Activated T-cell treated with anti-CD3 and anti-CD28 coated beads, Interleukin-2, amount 50 U/mL, for 1 hour (primary cell): ENCODE results near the gene PACRG.
"Not testable (repeated sequence)": the region's sequence is repeated elsewhere in the genome, so short reads cannot be mapped to it uniquely, and the experiment has no call there.

ENCODE experiments used
- DNase-seq: peaks from one replicate; pipeline ENCODE4 v3.0.0-alpha.2; 2020

The PACRG gene

DNA sequence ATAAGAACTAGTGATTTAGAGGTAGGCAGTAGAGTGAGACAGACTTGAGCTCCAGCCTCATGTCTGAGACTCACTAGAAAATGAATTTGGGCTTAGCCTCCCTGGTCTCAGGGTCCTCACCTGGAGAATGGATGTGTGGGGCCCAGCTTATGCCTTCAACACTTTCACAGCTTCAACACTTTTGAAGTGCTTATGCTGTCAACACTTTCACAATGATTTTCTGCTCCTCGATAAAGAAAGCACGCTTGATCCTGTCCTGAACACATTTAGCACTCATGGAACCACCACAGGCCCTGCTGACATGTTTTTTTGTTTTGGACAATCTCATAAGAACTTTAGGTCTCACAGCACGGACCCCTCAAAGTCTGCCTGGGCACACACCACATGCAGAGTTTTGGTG lies 229.3 kb downstream of the PACRG start:
- DNase-seq: no peak

DNA sequence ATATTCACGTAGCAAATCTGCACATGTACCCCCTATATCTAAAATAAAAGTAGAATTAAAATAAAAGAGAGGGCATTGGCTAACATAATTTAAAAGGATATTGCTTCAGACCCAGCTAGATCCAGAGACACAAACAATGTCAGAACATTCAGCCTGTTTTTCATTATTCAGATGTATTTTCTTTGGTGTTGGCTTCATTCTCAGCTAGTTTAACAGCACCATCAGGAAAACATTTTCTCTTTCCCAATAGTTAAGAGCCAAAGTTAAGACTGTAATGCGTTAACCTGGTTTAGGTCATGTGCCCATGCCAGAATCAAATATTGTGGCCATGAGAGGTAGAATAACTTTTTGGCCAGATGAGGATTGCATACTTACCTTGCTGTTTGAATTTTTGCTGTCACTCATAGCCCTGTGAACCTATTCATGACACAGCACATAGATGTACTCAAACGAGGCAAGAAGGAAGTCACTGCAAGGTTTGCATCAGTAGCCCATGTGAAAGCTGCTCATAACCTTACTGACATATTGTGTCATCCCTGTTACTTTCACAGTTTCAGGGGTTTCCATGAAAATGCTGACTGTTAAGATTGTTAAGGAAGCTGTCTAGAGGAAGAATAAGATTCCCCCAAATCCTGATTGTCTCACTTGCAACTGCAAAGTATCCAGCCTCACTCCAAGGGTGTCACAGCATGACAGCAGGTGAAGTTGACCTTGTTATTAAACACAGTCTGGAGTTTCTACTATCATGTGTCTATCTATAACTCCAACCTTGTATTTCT lies 233.1 kb downstream of the PACRG start:
- DNase-seq: no peak

DNA sequence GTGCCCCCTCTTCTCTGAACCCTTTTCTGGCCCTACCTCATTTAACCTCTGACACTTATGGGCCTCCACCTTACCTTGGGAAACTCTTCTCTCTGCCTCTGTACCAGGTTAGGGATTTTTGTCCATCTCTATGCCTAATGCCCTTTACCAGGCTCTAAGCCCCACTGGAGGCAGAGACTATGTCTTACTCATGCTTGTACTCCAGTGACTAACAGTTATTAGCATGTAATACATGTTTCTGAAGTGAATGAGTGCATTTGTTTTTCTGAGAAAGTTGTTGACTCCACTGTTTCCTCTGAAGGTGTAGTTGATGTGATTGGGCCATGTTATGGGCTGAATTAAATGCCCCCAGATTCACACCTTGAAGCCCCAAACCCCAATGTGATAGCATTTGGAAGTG lies 234.3 kb downstream of the PACRG start:
- no peak for DNase-seq

DNA sequence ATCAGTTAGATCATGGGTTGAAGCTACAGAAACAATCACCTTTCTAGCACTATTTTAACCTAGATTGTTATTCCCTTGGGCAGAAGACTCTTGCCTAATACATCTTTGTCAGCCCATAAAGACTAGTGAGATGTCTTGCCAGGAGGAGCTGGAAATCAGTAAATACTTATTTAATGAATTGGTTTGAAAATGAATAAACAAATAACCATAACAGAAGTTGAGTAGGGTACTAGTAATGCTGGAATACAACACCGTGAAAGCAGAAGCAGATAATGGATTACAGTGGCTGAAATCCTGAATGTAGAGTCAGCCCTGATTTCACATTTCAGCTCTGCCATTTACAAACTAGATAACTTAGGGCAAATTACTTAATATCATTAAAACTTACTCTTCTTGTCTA lies 236.1 kb downstream of the PACRG start:
- DNase-seq: no peak

DNA sequence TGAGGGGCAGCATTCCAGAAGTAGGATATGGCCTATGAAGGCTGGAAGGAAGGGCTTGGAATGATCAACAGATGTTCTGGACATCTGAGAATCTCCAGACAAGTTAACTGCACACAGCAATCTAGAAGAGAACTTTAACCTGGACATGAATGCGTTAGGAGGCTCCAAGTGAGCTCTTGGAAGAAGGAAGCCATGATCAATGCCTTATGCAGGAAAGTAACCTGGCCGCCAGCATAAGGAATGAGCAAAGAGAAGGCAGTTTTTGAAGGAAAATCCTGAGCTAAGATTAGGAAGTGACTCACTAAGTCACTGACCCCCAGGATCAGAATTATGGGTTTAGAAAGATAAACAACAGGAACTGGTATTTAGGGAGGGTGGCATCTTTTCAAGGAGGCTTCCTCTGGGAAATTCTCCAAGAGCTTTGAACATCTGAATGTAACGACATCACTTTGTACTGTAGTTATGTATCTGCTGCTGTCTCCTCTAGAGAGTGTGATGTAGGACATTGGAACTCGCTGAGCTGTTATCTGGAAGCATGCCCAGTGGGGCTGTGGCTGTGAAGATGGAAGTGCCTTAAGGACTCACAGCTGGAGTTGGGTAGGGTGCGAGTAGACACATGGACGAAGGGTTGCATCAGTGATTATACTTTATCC lies 236.8 kb downstream of the PACRG start:
- no peak for DNase-seq

DNA sequence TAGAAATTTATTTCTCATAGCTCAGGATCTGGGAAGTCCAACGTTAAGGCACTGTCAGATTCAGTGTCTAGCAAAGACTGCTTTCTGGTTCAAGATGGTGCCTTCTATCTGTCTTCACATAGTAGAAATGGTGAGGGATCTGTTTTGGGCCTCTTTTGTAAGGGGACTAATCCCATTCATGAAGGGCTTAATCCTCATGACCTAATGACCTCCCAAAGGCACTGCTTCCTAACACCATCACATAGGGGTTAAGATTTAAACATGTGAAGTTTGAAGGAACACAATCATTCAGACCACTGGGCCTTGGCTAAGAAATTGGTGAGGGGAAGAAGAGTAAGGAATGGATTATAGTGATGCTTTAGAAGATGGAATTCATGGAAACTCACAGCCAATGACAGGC lies 237.6 kb downstream of the PACRG start:
- no peak for DNase-seq

DNA sequence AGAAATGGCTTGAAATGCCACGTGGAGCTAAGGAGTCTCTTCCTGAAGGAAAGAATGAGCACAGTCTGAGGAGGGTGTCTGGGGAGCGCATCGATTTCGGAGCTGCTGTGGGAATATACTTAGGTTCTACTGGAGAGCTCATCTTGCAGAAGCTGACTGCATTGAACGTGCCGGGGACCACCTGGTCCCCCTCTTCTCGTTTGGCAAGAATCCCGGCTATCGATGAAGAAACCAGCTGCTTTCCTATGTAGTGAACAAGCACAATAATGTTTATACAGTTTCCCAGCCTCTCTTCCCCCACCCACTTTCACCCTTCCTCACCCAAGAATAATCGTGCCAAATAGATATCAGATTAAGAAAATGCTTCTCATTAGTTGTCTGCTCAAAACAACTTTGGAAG lies 242.5 kb downstream of the PACRG start:
- DNase-seq: no peak

DNA sequence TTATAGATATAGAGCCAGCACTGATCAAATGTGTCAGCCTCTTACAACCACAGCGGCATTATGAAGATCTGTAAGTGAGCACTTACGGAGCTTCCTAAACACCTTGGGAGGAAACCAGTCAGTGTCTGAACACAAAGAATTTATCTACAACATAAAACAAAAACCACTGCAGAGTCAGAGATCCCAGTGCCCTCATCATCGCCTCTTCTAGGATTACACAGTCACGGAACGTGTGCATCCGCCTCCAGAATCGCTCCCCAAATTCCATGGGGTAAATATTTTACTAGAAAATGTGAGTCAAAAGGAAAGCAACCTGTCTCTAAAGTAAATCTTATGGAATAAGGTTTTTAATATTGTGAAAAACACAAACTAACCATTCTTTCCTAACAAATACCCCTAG lies 243.6 kb downstream of the PACRG start:
- no peak for DNase-seq

DNA sequence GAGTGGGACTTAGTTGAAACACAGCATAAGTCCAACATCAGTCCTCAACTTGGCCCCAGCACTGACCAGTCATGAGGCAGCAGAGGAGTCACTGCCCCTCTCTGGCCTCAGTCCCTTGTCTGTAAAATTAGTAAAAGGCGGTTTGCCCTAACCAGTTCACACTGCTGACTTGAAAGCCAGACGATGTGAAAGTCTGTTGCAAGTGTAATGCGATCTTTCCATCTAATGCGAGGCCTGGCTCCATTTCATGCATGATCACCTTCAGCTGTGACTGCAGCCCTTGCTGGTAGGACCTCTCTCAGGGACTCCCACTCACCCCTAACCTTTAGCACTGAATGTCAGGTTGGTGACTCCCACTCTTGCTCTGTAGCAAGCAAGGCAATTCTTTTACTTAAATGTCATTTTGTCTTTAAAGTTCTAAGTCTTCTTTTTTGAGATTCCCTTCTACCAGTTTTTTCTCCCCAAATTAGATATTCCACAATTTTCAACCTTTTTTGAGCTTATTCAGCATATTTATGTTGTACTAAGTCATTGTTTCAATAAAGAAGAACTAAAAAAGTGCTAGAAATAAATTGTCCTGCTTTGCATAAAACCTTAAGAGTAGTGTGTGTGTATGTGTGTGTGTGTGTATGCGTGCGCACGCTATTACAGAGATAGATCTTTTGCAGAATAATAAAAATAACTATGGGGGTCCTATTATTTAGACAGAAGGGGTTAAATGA lies 245.5 kb downstream of the PACRG start:
- no peak for DNase-seq

DNA sequence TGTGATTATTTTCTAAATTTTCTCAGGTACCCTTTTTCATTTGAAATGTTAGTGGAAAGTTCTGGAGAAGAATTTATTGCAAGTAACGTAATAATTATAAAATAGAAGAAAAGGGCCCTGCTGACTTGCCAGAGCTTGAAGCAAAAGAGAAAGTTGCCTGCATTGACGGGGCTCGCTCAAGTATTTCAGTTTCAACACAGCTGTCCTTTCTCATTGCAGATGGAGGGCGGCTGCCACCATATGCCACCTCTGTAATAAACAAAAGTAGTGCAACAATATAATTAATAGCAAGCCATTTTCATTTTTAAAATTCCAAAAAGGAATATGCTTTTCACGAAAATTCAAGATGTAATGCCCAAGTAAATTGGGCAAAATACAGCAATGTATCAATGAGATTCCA lies 246.2 kb downstream of the PACRG start:
- no peak for DNase-seq

DNA sequence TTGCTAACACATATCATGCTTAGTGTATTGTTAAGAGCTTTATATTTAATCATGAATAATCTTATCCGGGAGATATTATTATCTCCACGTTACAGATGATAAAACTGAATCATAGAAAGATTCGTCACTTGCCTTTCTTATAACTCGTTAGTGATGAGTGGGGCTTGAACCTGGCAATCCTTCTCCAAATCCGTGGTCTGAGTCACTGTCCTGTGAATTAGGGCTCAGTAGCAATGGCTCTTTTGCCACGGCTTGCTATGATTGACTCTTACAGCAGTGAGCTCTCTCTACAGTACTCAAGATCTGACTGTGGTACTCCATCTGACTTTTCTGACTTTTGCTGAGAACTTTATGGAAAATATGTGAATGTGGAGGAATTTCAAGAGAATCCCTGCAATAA lies 246.9 kb downstream of the PACRG start:
- no peak for DNase-seq

DNA sequence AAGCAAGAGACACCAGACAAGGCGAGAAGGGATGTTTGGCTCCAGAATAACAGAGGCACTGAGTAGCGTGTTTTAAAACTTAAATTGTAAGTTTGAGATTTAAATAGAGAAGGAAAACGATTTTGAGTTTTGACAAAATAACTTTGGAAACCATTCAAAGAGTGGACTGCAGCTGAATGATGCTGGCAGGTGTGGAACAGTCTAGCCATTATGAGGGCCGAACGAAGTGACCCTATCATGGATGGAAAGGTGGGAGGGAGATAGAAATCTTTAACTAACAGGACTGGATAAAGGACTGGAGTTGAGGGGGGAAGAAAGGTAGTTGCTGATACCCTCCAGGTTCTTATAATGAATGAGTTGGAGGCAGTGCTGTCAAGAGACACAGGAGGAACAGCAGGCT lies 248.4 kb downstream of the PACRG start:
- no peak for DNase-seq

DNA sequence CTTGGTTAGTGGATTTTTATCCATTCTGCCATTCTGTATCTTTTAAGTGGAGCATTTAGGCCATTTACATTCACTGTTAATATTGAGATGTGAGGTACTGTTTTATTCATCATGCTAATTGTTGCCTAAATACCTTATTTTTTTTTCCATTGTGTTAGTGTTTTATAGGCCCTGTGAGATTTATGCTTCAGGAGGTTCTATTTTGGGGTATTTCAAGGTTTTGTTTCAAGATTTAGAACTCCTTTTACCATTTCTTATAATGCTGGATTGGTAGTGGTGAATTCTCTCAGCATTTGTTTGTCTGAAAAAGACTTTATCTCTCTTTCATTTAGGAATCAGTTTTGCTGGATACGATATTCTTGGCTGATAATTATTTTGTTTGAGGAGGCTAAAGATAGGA lies 255.5 kb downstream of the PACRG start:
- not testable (repeated sequence) for DNase-seq

DNA sequence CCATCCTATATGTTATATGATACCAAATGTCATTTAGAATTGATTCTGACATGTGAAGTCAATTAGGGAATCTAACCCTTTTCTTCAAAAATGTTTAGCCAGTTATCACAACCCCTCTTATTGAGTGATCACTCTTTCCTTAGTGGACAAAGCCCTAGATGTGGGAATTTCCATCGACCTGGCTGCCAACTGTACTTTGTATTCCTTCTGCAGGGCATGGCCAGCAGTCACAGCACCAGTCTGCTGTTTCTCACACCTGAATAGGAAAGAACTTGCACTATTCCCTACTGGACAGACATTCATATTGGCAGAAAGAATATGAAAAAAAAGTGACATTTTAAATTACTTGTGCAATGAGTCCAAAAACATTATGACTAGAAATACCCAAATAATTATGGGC lies 271.0 kb downstream of the PACRG start:
- DNase-seq: no peak

DNA sequence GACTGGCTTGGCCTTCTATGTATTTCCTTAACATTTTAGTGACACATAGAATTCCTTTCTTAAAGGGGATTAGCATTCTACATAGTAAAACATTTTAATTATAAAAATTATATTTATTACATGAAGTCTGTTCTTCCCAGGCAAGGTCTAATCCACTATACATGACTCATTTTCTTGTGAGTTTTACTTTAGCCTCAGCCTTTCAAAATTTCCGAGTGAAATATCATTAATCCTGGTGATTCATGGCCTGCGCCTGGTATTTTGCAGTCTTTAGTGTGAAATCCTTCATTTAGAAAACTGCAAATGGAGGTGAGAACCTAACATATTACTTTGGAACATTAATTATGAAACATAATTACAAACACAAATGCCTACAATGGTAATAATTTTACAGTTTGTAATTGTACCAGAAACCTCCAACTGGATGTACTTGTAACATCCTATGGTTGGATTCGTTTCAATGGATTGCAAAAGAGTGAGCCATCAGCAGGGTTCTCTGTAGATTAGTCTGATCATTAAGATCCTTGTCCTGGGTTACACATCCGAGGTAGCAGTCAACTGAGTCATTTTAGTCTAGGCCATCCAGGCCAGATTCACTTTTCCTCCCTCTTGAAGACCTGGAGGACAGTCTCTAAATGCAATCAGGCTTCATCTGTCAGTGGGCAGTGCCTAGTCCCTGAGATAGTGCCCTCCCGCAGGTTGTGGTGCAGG lies 272.0 kb downstream of the PACRG start:
- no peak for DNase-seq

DNA sequence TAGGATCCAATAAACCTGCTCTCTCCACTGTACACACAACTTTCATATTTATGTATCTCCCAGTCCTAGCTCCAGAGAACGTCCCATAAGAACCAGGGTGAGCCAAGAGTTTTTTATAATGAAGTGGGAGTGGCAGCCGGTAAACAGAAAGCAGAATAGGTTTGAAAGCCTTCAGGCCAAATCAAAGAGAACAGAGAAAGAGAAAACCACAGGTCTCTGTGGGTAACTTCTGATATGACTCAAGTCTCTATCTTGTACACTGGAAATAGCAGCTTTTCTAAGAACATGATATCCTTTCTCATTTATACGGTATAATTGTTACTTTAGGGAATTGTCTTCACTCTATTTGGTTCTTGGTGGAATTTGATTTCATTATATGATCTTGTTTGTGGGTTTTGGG lies 273.6 kb downstream of the PACRG start:
- no peak for DNase-seq

DNA sequence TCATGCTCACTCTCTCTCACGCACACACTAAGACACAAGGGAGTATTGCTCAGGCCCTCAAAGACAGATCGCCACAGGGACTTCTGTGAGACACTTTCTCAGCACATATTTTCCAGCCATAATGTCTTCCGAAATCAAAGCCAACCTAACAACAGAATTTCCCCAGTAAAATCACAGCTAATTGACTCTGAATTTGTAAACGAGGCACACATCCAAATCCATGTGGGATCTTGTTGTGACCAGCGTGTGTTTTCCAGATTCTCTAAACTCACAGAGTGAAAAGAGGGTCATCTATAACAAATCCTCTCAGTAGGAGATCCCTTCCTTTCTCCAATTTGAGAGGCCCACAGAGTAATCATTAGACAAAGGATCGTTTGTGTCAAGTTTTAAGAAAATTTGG lies 280.4 kb downstream of the PACRG start:
- DNase-seq: no peak

DNA sequence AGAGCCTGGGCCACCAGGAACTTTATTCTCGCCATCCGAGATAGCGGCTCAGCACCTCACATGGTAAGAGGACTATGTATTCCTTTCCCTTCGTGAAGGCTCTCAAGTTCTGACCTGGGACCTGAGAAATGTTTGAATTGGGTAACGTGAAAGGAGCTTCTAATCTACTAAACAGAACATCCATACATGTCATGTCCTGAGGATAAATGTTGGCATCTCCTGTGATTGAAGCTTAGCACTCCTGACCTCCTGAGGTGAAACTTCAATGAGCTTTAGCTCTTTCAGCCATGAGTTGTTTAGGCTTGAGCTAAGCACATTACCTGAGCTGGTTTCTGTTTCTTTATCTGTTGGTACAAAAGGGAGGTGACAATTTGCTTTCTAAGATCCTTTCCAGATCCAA lies 280.9 kb downstream of the PACRG start:
- no peak for DNase-seq

DNA sequence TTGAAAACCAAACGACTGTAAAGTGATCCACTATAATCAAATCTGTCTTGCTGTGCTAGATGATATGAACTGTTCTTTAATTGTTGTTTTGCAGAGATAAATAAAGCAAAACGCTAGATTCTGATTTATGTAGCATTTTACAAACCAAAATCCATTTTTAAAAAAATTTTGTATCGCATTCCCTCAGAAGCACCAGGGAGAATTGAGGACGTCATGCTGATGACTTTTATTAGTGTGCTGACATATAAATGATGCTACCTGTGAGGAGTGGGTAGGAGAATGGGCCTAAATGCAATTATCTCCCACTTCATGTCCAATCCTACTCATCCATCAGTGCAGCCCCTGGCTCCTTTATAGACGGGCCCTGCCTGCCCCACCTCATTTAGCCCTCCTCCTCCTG lies 282.4 kb downstream of the PACRG start:
- no peak for DNase-seq

DNA sequence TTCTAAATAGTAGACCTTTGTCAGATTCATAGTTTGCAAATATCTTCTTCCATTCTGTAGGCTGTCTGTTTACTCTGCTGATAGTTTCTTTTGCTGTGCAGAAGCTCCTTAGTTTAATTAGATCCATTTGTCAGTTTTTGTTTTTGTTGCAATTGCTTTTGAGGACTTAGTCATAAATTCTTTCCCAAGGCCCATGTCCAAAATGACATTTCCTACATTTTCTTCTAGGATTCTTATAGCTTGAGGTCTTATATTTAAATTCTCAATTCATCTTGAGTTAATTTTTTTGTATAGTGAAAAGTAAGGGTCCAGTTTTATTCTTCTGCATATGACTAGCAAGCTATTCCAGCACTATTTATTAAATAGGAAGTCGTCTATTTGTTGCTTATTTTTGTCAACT lies 287.0 kb downstream of the PACRG start:
- no peak for DNase-seq

DNA sequence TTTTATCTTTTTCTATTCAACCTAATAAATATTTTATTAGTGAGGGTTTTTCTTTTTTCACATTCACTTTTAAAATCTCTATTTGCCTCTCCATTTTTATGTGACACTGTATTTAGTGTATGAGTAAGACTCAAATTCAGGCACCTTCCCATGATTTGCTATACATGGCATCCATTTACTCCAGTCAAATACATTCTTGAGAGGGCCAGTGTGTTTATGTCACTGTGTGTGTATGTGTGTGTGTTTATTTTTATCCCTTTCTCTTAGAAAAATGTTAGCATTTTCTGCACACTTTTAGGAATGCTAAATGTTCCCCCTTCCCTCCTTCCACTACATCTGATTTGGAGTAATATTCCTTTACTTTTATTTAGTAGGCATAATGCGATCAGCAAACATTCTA lies 290.0 kb downstream of the PACRG start:
- DNase-seq: no peak

DNA sequence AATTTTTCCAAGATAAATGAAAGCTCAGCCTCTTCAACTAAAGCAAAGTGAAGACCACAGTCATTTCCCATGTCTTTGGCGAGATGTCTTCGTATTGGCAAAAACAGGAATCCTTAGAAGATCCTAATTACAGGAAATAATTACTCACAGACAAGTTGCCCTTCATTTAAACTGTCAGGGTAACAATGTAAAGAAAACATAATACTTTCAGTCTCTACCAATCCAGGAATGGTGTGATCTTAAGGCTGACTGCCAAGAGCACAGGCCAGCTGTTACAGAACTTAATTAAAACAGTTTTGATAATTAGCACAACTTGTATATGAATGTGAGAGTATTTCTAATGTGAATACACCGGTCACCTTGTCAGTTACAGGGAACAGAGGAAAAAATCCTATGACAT lies 292.2 kb downstream of the PACRG start:
- no peak for DNase-seq

DNA sequence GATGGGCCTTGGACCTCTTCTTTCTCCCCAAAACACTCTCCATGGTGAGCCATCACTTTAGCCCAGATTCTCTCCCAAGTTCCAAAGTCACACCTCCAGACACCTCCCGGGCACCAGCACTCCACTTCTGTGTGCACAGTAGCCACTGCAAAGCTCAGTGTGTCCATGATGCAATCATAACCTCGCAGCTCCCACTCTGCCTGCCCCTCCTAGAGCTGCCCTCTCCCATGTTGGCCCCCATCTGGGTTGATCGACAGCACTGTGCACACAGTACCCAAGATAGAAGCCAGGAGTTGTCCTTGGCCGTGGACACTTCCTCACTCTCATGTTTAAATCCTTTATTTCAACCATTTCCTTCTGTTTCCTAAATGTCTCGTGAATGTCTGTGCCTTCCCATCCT lies 293.3 kb downstream of the PACRG start:
- DNase-seq: no peak

DNA sequence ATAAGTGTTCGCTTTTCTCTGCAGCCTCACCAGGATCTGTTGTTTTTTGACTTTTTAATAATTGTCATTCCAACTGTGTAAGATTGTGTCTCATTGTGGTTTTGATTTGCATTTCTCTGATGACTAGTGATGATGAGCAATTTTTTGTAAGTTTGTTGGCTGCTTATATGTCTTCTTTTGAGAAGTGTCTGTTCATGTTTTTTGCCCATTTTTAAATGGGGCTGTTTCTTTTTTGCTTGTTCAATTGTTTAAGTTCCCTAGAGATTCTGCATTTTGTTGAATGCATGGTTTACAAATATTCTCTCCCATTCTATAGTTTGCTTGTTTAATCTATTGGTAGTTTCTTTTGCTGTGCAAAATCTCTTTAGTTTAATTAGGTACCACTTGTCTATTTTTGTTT lies 295.9 kb downstream of the PACRG start:
- no peak for DNase-seq
